Heart left ventricle (tissue), 16 donors: ENCODE results near the gene OVAAL. TPM values are rescaled to one million over a fixed set of nuclear protein-coding genes. Genes with fewer than 3 reads are reported as not detected.

Experiments used
- ATAC-seq, 4 donors: fragments of 200-7000 bp; cut with Tn5 transposase; one replicate each; pipeline ENCODE4 v1.9.1; 2020 to 2022; ENCODE audit warnings: moderate library complexity in 4 of 4, mild to moderate bottlenecking in 3 of 4, moderate number of reproducible peaks in 1 of 4
- DNase-seq, 5 donors: peaks; one replicate each; pipeline ENCODE4 v3.0.0-alpha.2; 2020
- H3K27ac ChIP-seq, 12 donors: fragments of 200-600 bp; sonication (generic) in 4 of 12; one replicate each; pipeline versions ENCODE4 v1.5.0 to v1.8.0; 2016 to 2022; ENCODE audit warnings: mild to moderate bottlenecking in 2 of 12
- H3K27me3 ChIP-seq, 9 donors: fragments of 200-600 bp; sonication (generic) in 2 of 9; one replicate each; pipeline versions ENCODE4 v1.5.1 to v1.8.0; 2016 to 2022; ENCODE audit warnings: mild to moderate bottlenecking in 3 of 9
- H3K36me3 ChIP-seq, 9 donors: fragments of 200-600 bp; sonication (generic) in 2 of 9; one replicate each; pipeline versions ENCODE4 v1.5.0 to v1.8.0; 2018 to 2022; ENCODE audit warnings: mild to moderate bottlenecking in 2 of 9
- H3K4me1 ChIP-seq, 12 donors: fragments of 200-600 bp; sonication (generic) in 4 of 12; one replicate each; pipeline versions ENCODE4 v1.5.0 to v1.8.0; 2016 to 2022; ENCODE audit warnings: mild to moderate bottlenecking in 3 of 12
- H3K4me3 ChIP-seq, 12 donors: fragments of 200-600 bp; sonication (generic) in 4 of 12; one replicate each; pipeline versions ENCODE4 v1.5.0 to v1.8.0; 2017 to 2022; ENCODE audit warnings: mild to moderate bottlenecking in 9 of 12, moderate library complexity in 4 of 12
- H3K9me3 ChIP-seq, 12 donors: fragments of 200-600 bp; sonication (generic) in 4 of 12; one replicate each; pipeline versions ENCODE4 v1.5.0 to v1.8.0; 2016 to 2022; ENCODE audit warnings: mild to moderate bottlenecking in 1 of 12
- POLR2A ChIP-seq, 2 donors: fragments of 450-650 bp; IDR thresholded peaks; one replicate each; pipeline ENCODE4 v1.6.1; 2017; ENCODE audit warnings: antibody characterized with exemption in 2 of 2, mild to moderate bottlenecking in 2 of 2, moderate library complexity in 2 of 2
- WGBS, 4 donors: extraction: QIAGEN DNeasy Blood & Tissue Kit in 2 of 4; methylation state at CpG; one replicate each; pipeline versions ENCODE4 v1.1.5 to v1.1.7; 2013 to 2018; 5-methylcytosine and 5-hydroxymethylcytosine counted together
- intact Hi-C, 10 donors: fragments of 100-400 bp; cut with DNase I; formaldehyde crosslinking; loops; one replicate each; pipeline versions ENCODE4 v1.11.1 to v1.14.2; 2022
- polyA plus RNA-seq, 2 donors: library from polyadenylated mRNA; stranded (reverse); fragments of 200-250 nt; gene quantifications; one replicate each; pipeline ENCODE4 v1.2.3, GENCODE V29; 2013
- total RNA-seq, 9 donors: library from RNA; depleted of rRNA in 2 of 9; stranded (reverse); fragments of >200 nt in 2 of 9; fragmentation: NEBNext Ultra II Directional in 3 of 9; extraction: Animal tissue kit (Norgen Biotek cat#: 25700) in 3 of 9; gene quantifications; one replicate each; pipeline versions ENCODE4 v1.1.0 to v1.2.4, GENCODE V29; 2016 to 2023
- TF ChIP-seq, protein P1 (sequence below), 12 donors: fragments of 200-600 bp; sonication (generic) in 4 of 12; IDR thresholded peaks; one replicate each; pipeline versions ENCODE4 v1.5.0 to v1.8.0; 2018 to 2022; ENCODE audit warnings: antibody characterized with exemption in 12 of 12, mild to moderate bottlenecking in 5 of 12
- donor health status: ischemic (EF 13 %, LVEDD 7.1; RV severe dilation, severe dysfunction).
- donor health status: healthy with polysubstance abuse.
- donor health status: DM: no; HTN: yes; CAD: no.
- donor health status: DM: no; HTN: no; CAD: no.
- donor health status: ischemic (EF 25% LVEDD 6.9; RV normal size, moderate dysfunction).
- donor health status: ischemic (EF 25% LVEDD 5.7; RV mildly dilated, moderate dysfunction).
- donor health status: healthy.
- donor health status: DM: yes; HTN: yes; CAD: no.
- donor health status: ischemic (EF 35%, LVEDD 5.7; RV mildly dilated, moderate dysfunction).
- donor health status: nonischemic (EF 11% LVEDD 7.7; RV severe dilation, severe dysfunction).
- donor health status: DM: yes; HTN: yes; CAD: no.
- donor health status: PGD.
- donor health status: ischemic (EF 29% LVEDD 5.4; RV normal size, mild dysfunction).
- donor health status: nonischemic (EF 23%, LVEDD 6.1; RV moderate dilation, normal function).

The OVAAL gene
- total and polyA plus RNA-seq, 11 donors: 1.5 to 13.9 (median 2.8) TPM

DNA sequence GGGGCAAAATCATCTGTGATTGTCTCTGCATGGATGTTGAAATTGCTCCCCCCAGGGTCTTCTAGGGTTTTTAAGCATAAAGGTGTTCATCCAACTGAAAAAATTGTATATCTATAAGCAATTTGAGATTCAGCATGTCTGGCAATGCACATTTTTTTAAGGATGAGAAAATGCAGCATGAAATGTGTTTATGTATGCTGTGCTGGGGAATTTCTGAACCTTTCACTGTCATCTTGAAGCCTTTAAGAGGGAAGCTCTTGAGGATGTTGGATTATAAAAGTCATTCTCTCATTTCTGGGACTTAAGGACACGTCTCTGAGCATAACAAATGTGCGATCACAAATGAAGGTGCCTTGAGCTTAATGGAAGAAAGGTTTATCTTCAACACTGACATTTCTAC, 9.4 kb downstream of the OVAAL start:
- 88 to 96% (median 91%) methylated on average over 2 of the region's 2 CpGs for WGBS, 4 donors
- Histone ChIP-seq H3K36me3 (no peaks in the 10 kb centered on the region), H3K9me3 (no peaks in the 10 kb centered on the region), H3K4me1 (peaks cover 4 to 59% (median 24%) of the 10 kb centered on the region in 12 donors), H3K27me3 (no peaks in the 10 kb centered on the region), H3K27ac (peak overlapping the region in 2 of 12 donors; percentile 77 to 89), H3K4me3 (no peak overlapping the region)
- DNase-seq (no peak), ATAC-seq (no peak)
- TF ChIP-seq POLR2A (IDR thresholded peaks at IDR 0.05): no peak
- TF ChIP-seq, protein P1, sequence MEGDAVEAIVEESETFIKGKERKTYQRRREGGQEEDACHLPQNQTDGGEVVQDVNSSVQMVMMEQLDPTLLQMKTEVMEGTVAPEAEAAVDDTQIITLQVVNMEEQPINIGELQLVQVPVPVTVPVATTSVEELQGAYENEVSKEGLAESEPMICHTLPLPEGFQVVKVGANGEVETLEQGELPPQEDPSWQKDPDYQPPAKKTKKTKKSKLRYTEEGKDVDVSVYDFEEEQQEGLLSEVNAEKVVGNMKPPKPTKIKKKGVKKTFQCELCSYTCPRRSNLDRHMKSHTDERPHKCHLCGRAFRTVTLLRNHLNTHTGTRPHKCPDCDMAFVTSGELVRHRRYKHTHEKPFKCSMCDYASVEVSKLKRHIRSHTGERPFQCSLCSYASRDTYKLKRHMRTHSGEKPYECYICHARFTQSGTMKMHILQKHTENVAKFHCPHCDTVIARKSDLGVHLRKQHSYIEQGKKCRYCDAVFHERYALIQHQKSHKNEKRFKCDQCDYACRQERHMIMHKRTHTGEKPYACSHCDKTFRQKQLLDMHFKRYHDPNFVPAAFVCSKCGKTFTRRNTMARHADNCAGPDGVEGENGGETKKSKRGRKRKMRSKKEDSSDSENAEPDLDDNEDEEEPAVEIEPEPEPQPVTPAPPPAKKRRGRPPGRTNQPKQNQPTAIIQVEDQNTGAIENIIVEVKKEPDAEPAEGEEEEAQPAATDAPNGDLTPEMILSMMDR (IDR thresholded peaks at IDR 0.05): no peak
- intact Hi-C loops: loop anchor here in 2 of 10 donors (5.0 to 10.0 kb wide), 2 partner anchors 44 to 67 kb away; partner anchors contain the start of gene XPR1 (in 1 of the 2)

DNA sequence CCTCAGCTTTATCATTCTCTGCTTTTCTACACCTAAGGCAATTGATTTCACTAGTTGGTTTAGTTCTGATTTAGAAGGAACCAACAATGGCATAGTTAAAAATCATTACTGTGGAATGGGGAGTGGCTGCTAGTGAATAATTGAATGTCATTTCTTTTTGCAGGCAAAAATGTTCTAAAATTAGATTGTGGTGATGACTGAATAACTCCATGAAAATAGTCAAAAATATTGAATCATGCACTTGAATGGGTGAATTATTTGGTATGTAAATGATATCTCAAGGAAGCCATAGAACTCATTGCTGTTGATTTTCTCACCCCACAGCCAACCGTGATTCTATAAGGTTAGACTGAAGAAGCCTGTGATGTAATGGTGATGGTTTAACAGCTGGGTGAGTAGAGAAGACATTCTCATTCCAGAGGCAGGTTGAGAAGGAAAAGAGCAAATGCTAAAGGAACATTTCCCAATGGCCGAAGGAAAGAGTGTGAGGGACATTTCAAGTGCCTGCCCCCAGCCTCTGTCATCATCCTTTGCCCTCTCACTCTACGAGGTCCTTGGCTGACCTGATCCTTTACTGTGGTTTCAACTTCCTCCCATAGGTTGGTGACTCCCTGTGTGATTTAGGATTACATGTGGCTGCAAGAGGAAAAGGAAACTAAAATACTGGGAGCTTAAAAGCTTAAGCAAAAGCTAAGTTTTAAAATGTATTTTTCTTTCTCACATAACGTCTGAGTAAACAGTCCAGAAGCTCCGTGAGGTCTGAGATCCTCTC, 12.5 kb downstream of the OVAAL start:
- Histone ChIP-seq H3K36me3 (no peaks in the 10 kb centered on the region), H3K27me3 (no peaks in the 10 kb centered on the region), H3K27ac (peak overlapping the region in 1 of 12 donors; percentile 10), H3K9me3 (no peaks in the 10 kb centered on the region), H3K4me3 (no peak overlapping the region), H3K4me1 (peaks cover 2 to 42% (median 13%) of the 10 kb centered on the region in 12 donors)
- WGBS, 4 donors: 75 to 81% (median 80%) methylated on average over 5 of the region's 5 CpGs
- intact Hi-C loops: no loop called here
- no peak for ATAC-seq
- TF ChIP-seq, protein P1 (IDR thresholded peaks at IDR 0.05): no peak
- TF ChIP-seq POLR2A (IDR thresholded peaks at IDR 0.05): no peak
- DNase-seq: no peak

DNA sequence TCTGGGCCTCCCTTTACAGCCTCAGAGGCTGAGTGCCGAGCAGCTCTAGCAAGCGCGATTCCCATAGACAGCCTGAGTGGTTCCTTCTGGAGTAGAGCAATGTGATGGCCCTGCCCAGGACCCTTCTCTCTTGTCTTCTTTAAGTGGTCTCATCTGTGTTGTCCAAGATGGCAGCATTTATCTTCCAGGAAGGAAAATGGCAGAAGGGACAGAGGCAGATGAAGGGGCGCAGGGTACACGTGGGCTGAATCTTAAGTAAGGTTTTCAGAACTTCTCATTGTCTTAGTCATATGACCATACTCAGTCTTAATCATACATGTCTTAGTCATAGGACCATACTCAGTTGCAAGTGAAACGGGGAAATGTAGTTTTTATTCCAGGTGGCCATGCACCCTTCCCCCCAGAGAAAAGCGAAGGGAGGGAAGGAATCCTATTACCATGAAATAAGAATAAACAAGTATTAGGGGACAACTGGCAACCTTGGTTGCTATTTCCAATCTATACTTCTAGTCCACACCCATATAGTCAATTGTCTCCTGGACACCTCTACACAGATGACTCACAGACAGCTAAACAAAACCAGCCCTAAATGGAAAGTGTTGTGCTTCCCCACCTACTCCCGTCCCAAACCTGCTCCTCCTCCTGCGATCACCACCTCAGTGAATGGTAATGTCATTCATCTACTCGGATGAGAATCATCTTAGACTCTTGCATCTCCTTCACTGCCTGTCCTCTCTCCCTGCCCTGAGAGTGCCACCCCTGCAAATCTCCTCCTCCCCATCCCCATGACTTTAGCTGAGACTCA, 13.3 kb downstream of the OVAAL start:
- H3K27ac ChIP-seq: peak overlapping the region in 1 of 12 donors; percentile 10
- intact Hi-C loops: no loop called here
- no peaks in the 10 kb centered on the region for H3K36me3 ChIP-seq
- no peaks in the 10 kb centered on the region for H3K27me3 ChIP-seq
- H3K4me1 ChIP-seq: peaks cover under 1 to 34% (median 9%) of the 10 kb centered on the region in 12 donors
- TF ChIP-seq, protein P1 (IDR thresholded peaks at IDR 0.05): no peak
- no peak for TF ChIP-seq POLR2A (IDR thresholded peaks at IDR 0.05)
- no peaks in the 10 kb centered on the region for H3K9me3 ChIP-seq
- H3K4me3 ChIP-seq: no peak overlapping the region
- 85 to 97% (median 91%) methylated on average over 10 of the region's 10 CpGs for WGBS, 4 donors
- DNase-seq: no peak
- no peak for ATAC-seq

DNA sequence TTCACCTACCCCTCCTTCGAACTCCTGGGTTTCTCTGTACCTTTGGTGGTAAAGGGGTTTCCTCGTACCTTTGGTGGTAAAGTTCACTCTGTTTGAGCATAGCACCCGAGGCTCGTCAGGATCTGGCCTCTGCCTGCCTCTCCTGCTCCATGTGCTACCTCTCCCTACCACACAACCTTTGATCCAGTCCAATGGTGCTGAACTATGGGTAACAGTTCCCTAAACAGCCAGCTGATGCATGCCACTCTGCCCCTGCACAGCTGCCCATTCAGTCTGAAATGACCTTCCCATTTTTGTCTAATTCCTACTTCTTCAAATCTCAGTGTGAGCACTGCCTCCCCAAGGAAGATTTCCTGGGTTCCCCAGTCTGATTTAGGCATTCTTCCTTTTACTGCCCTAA, 14.0 kb downstream of the OVAAL start:
- DNase-seq (no peak), ATAC-seq (no peak)
- intact Hi-C loops: no loop called here

More for the DNA sequence above, 14.0 kb downstream of the OVAAL start:
- TF ChIP-seq, protein P1 (IDR thresholded peaks at IDR 0.05): no peak
- TF ChIP-seq POLR2A (IDR thresholded peaks at IDR 0.05): no peak
- Histone ChIP-seq H3K36me3 (no peaks in the 10 kb centered on the region), H3K9me3 (no peaks in the 10 kb centered on the region), H3K27me3 (no peaks in the 10 kb centered on the region), H3K4me1 (peaks cover 0 to 31% (median 9%) of the 10 kb centered on the region in 12 donors), H3K27ac (no peak overlapping the region), H3K4me3 (no peak overlapping the region)
- WGBS, 4 donors: 89 to 97% (median 95%) methylated on average over 4 of the region's 4 CpGs
